Natural killer cell (primary cell): ENCODE data around the gene CCNF. TPM values are rescaled to one million over a fixed set of nuclear protein-coding genes. Genes with fewer than 3 reads are reported as not detected.
A peak's percentile ranks its signal among the peaks of the same experiment; 100 is the strongest.

Experiments used
- ATAC-seq, 3 donors: fragments of 150-1000 bp in 2 of 3; fragments of 200-7000 bp in 1 of 3; cut with Tn5 transposase; 1 replicate in 1 of 3; 2 replicates in 2 of 3; pipeline ENCODE4 v1.10.0; 2021; ENCODE audit warnings: mild to moderate bottlenecking in 2 of 3, moderate library complexity in 2 of 3
- DNase-seq, 2 donors: peaks; one replicate each; pipeline versions ENCODE4 v3.0.0 to v3.0.0-alpha.2; 2013 to 2021; ENCODE audit warnings: mixed read lengths in 1 of 2
- H3K27ac ChIP-seq: one replicate; pipeline ENCODE4 v1.5.1; 2013; ENCODE audit warnings: mild to moderate bottlenecking, low read length
- H3K27me3 ChIP-seq: one replicate; pipeline ENCODE4 v1.6.1; 2013; ENCODE audit warnings: low read length; ENCODE audit not compliant: control insufficient read depth, insufficient read depth
- H3K36me3 ChIP-seq: one replicate; pipeline ENCODE4 v1.6.1; 2013; ENCODE audit warnings: low read length; ENCODE audit not compliant: control insufficient read depth, insufficient read depth
- H3K4me1 ChIP-seq: one replicate; pipeline ENCODE4 v1.6.1; 2013; ENCODE audit warnings: low read length; ENCODE audit not compliant: control insufficient read depth, insufficient read depth
- H3K4me3 ChIP-seq: one replicate; pipeline ENCODE4 v1.5.1; 2013; ENCODE audit warnings: low read length
- H3K9me3 ChIP-seq: one replicate; pipeline ENCODE4 v1.6.1; 2013; ENCODE audit warnings: low read length; ENCODE audit not compliant: control insufficient read depth, insufficient read depth
- H3K27ac Mint-ChIP-seq, 2 donors: one replicate each; pipeline ENCODE4 v1.8.0; 2022; ENCODE audit warnings: mild to moderate bottlenecking in 2 of 2, mixed read lengths in 2 of 2, moderate library complexity in 1 of 2
- H3K27me3 Mint-ChIP-seq, 2 donors: one replicate each; pipeline ENCODE4 v1.8.0; 2022; ENCODE audit warnings: low read depth in 2 of 2, mixed read lengths in 2 of 2
- H3K36me3 Mint-ChIP-seq: one replicate; pipeline ENCODE4 v1.8.0; 2022; ENCODE audit warnings: mixed read lengths
- H3K4me1 Mint-ChIP-seq, 2 donors: one replicate each; pipeline ENCODE4 v1.8.0; 2022; ENCODE audit warnings: mixed read lengths in 2 of 2
- H3K4me3 Mint-ChIP-seq: one replicate; pipeline ENCODE4 v1.8.0; 2022; ENCODE audit warnings: mild to moderate bottlenecking, moderate library complexity, mixed read lengths
- H3K9me3 Mint-ChIP-seq, 2 donors: one replicate each; pipeline ENCODE4 v1.8.0; 2022; ENCODE audit warnings: mixed read lengths in 2 of 2
- CTCF ChIP-seq: fragments of 200-600 bp; IDR thresholded peaks from one replicate; pipeline ENCODE4 v1.8.0; 2022; ENCODE audit warnings: antibody characterized with exemption
- WGBS: methylation state at CpG from one replicate; pipeline ENCODE4 v1.1.7; 2013; ENCODE audit warnings: missing lambda C conversion rate; ENCODE audit not compliant: insufficient coverage; 5-methylcytosine and 5-hydroxymethylcytosine counted together
- intact Hi-C: fragments of 100-400 bp; cut with micrococcal nuclease; formaldehyde crosslinking; loops from one replicate; pipeline ENCODE4 v1.14.2; 2022
- total RNA-seq, 4 donors: library from RNA; stranded (reverse); fragments of 120-200 nt in 1 of 4; gene quantifications; one replicate each; pipeline versions ENCODE4 v1.2.3 to v1.2.4, GENCODE V29; 2013 to 2022

The CCNF gene
- total RNA-seq, 3 donors from 2014 or later (not counting 1 experiment from before 2014, with no cell fraction given), result 7.5 to 14.2 (median 8.4) TPM

- TF ChIP-seq CTCF, result no peak
- Histone ChIP-seq H3K4me1 (peaks cover 16% of the 10 kb centered on the region), H3K27ac (no peak overlapping the region), H3K9me3 (no peaks in the 10 kb centered on the region), H3K4me3 (no peak overlapping the region), H3K27me3 (no peaks in the 10 kb centered on the region), H3K36me3 (peaks cover 22% of the 10 kb centered on the region)
- ATAC-seq, result no peak
- no peak for DNase-seq
- Mint-ChIP-seq H3K4me3 (no peak overlapping the region), H3K27me3 (no peaks in the 10 kb centered on the region), H3K27ac (no peak overlapping the region), H3K36me3 (no peaks in the 10 kb centered on the region), H3K4me1 (peaks cover 7 to 9% of the 10 kb centered on the region in 2 donors), H3K9me3 (no peaks in the 10 kb centered on the region)
- intact Hi-C loops, result no loop called here
- 85% methylated on average over 13 of the region's 13 CpGs for WGBS
These were observed 28.0 kb downstream of the CCNF start for GRCh38 chr16:2457267-2457666.

- Mint-ChIP-seq H3K4me1 (peaks cover 7 to 9% of the 10 kb centered on the region in 2 donors), H3K36me3 (no peaks in the 10 kb centered on the region), H3K9me3 (no peaks in the 10 kb centered on the region), H3K4me3 (no peak overlapping the region), H3K27ac (no peak overlapping the region), H3K27me3 (no peaks in the 10 kb centered on the region)
- intact Hi-C loops, result no loop called here
- no peak for DNase-seq
- peaks cover 22% of the 10 kb centered on the region for H3K36me3 ChIP-seq
- H3K27me3 ChIP-seq, result no peaks in the 10 kb centered on the region
- ATAC-seq, result no peak
- H3K27ac ChIP-seq, result no peak overlapping the region
- no peaks in the 10 kb centered on the region for H3K9me3 ChIP-seq
- no peak for TF ChIP-seq CTCF
- H3K4me1 ChIP-seq, result peaks cover 16% of the 10 kb centered on the region
- no peak overlapping the region for H3K4me3 ChIP-seq
- 94% methylated on average over 7 of the region's 7 CpGs for WGBS
These were observed 28.7 kb downstream of the CCNF start for GRCh38 chr16:2457946-2458345.

GRCh38 chr16:2458887-2459646 lies 29.8 kb downstream of the CCNF start:
- WGBS, result 44% methylated on average over 18 of the region's 18 CpGs
- Mint-ChIP-seq H3K4me1 (peaks cover 7 to 9% of the 10 kb centered on the region in 2 donors), H3K4me3 (peak overlapping the region; percentile 90), H3K27ac (peak overlapping the region; percentile 79 to 95), H3K36me3 (no peaks in the 10 kb centered on the region), H3K27me3 (no peaks in the 10 kb centered on the region), H3K9me3 (no peaks in the 10 kb centered on the region)
- intact Hi-C loops, result no loop called here
- Histone ChIP-seq H3K27me3 (no peaks in the 10 kb centered on the region), H3K4me1 (peaks cover 16% of the 10 kb centered on the region), H3K4me3 (peak overlapping the region; percentile 55), H3K9me3 (no peaks in the 10 kb centered on the region), H3K27ac (no peak overlapping the region), H3K36me3 (peaks cover 11% of the 10 kb centered on the region)
- DNase-seq, result peak in 1 of 2 donors; percentile 19
- ATAC-seq, result no peak
- TF ChIP-seq CTCF, result no peak
